HG02642 (cell line): ENCODE measurements around the gene USP17L29.
"Not testable (repeated sequence)": the region's sequence is repeated elsewhere in the genome, so short reads cannot be mapped to it uniquely, and the experiment has no call there.

ENCODE experiments used
- ATAC-seq: cut with Tn5 transposase; IDR thresholded peaks from one replicate; pipeline ENCODE4 v1.9.1; 2021; ENCODE audit warnings: mild to moderate bottlenecking; ENCODE audit not compliant: unreplicated experiment, poor library complexity

Gene USP17L29

DNA sequence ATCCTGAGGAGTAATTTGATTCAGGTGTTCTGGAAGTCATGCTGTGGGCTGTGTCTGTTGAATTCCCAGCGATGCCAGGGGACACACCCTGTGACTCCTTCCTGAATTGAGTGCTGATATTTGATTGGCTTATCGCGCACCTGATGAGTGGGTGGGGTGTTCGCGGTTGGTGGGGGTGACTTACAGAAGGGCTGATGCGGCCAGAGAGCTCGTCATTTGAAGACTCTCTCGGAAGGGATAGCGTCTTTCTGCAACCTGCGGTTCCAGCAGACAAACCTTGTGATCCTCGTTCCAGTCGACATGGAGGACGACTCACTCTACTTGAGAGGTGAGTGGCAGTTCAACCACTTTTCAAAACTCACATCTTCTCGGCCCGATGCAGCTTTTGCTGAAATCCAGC is at the start of gene USP17L29:
TSS of gene USP17L29 (plus strand) at position 301 of the 400 bp plus-strand sequence. CDS start at position 301, 0 bp downstream.
- not testable (repeated sequence) for ATAC-seq

DNA sequence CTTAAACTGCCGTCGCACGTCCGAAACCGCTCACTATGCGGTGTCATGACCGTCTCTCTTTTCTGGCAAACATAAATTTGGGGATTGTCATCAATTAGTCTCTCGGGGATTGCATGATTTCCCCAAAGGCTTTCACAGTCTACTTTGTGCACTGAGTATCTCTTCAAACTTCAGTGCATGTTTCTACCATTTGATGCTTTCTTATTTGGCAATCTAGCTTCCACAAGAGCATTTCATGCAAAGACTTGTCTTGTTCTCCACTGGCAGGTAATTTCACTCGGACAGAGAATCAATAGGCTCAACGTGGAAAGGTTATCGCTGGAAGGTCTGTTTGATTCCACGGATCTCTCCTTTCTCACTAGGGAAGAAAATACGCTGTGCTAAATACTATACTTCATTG is 29.2 kb upstream of the USP17L29 start:
- ATAC-seq, result not testable (repeated sequence)

DNA sequence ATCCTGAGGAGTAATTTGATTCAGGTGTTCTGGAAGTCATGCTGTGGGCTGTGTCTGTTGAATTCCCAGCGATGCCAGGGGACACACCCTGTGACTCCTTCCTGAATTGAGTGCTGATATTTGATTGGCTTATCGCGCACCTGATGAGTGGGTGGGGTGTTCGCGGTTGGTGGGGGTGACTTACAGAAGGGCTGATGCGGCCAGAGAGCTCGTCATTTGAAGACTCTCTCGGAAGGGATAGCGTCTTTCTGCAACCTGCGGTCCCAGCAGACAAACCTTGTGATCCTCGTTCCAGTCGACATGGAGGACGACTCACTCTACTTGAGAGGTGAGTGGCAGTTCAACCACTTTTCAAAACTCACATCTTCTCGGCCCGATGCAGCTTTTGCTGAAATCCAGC is 28.6 kb upstream of the USP17L29 start, which contains the start of gene USP17L24:
TSS of gene USP17L24 (plus strand) at position 301 of the 400 bp plus-strand sequence. CDS start at position 301, 0 bp downstream.
- ATAC-seq, result not testable (repeated sequence)

DNA sequence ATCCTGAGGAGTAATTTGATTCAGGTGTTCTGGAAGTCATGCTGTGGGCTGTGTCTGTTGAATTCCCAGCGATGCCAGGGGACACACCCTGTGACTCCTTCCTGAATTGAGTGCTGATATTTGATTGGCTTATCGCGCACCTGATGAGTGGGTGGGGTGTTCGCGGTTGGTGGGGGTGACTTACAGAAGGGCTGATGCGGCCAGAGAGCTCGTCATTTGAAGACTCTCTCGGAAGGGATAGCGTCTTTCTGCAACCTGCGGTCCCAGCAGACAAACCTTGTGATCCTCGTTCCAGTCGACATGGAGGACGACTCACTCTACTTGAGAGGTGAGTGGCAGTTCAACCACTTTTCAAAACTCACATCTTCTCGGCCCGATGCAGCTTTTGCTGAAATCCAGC is 23.8 kb upstream of the USP17L29 start, which contains the start of gene USP17L25:
TSS of gene USP17L25 (plus strand) at position 301 of the 400 bp plus-strand sequence. CDS start at position 301, 0 bp downstream.
- not testable (repeated sequence) for ATAC-seq

GRCh38 chr4:9334358-9334757 is 19.1 kb upstream of the USP17L29 start, which contains the start of gene USP17L26:
Gene USP17L26, plus strand, starts transcription at chr4:9334658. Its CDS starts 0 bp downstream, at chr4:9334658.
- not testable (repeated sequence) for ATAC-seq

- not testable (repeated sequence) for ATAC-seq
Measured at GRCh38 chr4:9339103-9339502, 14.3 kb upstream of the USP17L29 start, which contains the start of gene USP17L5. Gene USP17L5, plus strand, starts transcription at chr4:9339403. Its CDS starts 0 bp downstream, at chr4:9339403.

DNA sequence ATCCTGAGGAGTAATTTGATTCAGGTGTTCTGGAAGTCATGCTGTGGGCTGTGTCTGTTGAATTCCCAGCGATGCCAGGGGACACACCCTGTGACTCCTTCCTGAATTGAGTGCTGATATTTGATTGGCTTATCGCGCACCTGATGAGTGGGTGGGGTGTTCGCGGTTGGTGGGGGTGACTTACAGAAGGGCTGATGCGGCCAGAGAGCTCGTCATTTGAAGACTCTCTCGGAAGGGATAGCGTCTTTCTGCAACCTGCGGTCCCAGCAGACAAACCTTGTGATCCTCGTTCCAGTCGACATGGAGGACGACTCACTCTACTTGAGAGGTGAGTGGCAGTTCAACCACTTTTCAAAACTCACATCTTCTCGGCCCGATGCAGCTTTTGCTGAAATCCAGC is 9.6 kb upstream of the USP17L29 start, which contains the start of gene USP17L27:
TSS of gene USP17L27 (plus strand) at position 301 of the 400 bp plus-strand sequence. CDS start at position 301, 0 bp downstream.
- not testable (repeated sequence) for ATAC-seq

- ATAC-seq, result not testable (repeated sequence)
Measured at GRCh38 chr4:9348593-9348992, 4.8 kb upstream of the USP17L29 start, which contains the start of gene USP17L28. Gene USP17L28, plus strand, starts transcription at chr4:9348893. Its CDS starts 0 bp downstream, at chr4:9348893.

GRCh38 chr4:9350866-9351265 is 2.6 kb upstream of the USP17L29 start:
- not testable (repeated sequence) for ATAC-seq

DNA sequence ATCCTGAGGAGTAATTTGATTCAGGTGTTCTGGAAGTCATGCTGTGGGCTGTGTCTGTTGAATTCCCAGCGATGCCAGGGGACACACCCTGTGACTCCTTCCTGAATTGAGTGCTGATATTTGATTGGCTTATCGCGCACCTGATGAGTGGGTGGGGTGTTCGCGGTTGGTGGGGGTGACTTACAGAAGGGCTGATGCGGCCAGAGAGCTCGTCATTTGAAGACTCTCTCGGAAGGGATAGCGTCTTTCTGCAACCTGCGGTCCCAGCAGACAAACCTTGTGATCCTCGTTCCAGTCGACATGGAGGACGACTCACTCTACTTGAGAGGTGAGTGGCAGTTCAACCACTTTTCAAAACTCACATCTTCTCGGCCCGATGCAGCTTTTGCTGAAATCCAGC is 9.4 kb downstream of the USP17L29 start, which contains the start of gene USP17L30:
TSS of gene USP17L30 (plus strand) at position 301 of the 400 bp plus-strand sequence. CDS start at position 301, 0 bp downstream.
- ATAC-seq, result not testable (repeated sequence)

- not testable (repeated sequence) for ATAC-seq
Measured at GRCh38 chr4:9379881-9380280, 26.4 kb downstream of the USP17L29 start.

- peak; percentile 42 for ATAC-seq
Measured at GRCh38 chr4:9381012-9381534, 27.6 kb downstream of the USP17L29 start.

DNA sequence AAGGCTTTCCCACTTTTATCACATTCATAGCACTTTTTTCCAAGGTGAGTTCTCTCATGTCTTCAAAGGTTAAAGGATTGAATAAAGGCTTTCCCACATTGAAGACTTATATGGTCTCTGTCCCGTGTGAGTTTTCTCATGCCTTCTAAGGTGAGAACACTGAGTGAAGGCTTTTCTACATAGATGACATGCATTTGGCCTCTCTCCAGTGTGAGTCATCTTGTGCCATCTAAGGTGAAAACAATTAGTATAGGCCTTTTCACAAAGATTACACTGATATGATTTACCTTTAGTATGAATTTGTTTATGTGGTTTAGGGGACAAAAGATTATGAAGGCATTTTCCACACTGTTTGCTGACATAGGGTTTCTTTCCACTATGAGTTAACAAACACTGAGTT is 30.7 kb downstream of the USP17L29 start:
- ATAC-seq, result no peak

DNA sequence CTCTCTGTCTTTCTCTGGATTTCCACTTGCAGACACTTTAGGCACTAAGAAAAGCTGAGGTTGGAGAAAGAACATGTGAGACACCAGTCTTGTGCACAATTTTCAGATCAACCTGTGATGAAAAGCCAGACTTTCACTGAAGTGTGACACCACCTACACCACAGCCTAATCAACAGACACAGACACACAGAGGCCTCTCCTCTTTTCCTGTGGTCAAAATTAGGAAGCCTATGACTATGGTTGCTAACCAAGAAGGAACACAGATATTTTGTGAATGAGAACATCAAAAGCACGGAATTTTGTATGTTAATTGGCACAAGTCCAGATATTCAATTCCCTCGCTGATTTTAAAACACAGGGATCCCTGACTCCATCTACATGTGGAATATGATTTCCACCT is 35.6 kb downstream of the USP17L29 start:
- not testable (repeated sequence) for ATAC-seq
